ENCODE data around the gene GNA15.
A peak's percentile ranks its signal among the peaks of the same experiment; 100 is the strongest.
"Not testable (repeated sequence)": the region's sequence is repeated elsewhere in the genome, so short reads cannot be mapped to it uniquely, and the experiment has no call there.

Gene GNA15, protein sequence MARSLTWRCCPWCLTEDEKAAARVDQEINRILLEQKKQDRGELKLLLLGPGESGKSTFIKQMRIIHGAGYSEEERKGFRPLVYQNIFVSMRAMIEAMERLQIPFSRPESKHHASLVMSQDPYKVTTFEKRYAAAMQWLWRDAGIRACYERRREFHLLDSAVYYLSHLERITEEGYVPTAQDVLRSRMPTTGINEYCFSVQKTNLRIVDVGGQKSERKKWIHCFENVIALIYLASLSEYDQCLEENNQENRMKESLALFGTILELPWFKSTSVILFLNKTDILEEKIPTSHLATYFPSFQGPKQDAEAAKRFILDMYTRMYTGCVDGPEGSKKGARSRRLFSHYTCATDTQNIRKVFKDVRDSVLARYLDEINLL

DNA sequence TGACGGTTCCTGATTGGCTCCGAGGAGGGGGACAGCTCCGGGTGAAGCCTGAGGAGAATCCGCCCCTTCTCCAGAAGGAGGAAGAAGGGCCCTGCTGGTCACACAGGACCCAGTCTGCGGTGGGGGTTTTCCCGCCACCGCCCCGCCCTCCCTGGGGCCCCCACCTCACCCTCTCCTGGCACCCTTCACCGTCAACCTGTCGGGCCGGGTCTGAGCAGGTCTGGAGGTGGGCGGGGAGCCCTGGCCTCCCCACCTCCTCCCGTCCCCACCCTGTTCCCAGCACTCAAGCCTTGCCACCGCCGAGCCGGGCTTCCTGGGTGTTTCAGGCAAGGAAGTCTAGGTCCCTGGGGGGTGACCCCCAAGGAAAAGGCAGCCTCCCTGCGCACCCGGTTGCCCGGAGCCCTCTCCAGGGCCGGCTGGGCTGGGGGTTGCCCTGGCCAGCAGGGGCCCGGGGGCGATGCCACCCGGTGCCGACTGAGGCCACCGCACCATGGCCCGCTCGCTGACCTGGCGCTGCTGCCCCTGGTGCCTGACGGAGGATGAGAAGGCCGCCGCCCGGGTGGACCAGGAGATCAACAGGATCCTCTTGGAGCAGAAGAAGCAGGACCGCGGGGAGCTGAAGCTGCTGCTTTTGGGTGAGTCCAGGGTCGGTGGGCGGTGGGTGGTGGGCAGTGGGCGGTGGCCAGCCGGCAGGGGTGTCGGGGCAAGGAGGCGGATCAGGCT is at the start of gene GNA15:
Gene GNA15, plus strand, starts transcription at position 73 of the 723 bp plus-strand sequence. Its CDS starts 418 bp downstream, at position 491.
- DNase-seq (ENCODE audit: low spot score), result no peak

GRCh38 chr19:3087769-3088168 is 48.1 kb upstream of the GNA15 start:
- no peak for DNase-seq (ENCODE audit: low spot score)

DNA sequence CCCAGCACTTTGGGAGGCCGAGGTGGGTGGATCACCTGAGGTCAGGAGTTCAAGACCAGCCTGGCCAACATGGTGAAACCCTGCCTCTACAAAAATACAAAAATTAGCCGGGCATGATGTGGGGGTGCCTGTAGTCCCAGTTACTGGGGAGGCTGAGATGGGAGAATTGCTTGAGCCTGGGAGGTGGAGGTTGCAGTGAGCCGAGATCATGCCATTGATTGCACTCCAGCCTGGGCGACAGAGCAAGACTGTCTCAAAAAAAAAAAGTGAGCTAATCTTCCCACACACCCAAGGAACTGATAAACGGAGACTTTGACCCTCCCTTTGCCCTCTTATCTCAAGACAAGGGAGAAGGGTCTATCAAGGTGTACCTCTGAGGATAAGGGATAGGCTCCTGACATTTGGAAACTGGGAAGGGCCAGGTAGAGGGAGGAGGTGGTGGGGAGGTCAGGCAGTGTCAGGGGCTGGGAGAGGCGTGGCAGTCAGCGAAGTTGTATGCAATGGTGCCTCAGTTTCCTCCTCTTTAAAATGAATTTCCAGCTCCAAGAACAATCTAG is 46.5 kb upstream of the GNA15 start:
- DNase-seq (ENCODE audit: low spot score), result not testable (repeated sequence)

DNA sequence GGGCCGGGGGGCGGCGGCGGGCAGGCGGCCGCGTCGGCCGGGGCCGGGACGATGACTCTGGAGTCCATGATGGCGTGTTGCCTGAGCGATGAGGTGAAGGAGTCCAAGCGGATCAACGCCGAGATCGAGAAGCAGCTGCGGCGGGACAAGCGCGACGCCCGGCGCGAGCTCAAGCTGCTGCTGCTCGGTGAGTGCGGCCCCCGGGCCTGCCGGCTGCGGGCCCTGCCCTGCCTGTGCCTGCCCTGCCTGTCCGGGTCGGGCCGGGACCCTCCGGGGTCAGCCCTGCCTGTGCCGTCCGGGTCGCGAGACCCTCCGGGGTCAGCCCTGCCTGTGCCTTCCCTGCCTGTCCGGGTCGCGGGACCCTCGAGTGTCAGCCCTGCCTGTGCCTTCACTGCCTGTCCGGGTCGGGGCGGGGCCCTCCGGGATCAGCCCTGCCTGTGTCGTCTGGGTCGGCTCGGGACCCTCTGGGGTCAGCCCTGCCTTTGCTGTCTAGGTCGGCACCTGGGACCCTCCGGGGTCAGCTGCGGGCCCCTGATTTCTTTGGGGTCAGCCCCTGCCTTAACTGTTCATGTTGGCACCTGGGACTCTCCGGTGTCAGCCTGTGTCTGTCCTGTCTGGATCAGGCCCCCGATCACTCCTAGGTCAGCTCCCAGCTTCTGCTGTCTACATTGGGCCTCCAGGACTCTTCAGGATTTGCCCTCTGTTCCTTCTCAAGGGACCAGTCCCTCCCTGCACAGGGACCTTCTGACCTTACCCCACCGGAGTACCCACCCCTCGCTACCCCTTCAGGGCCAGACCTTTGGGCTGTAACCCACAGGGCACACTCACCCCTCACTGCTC is 41.0 kb upstream of the GNA15 start:
- peak; percentile 69 for DNase-seq (ENCODE audit: low spot score)

- DNase-seq (ENCODE audit: low spot score), result peak; percentile 53
Observed at GRCh38 chr19:3095441-3096191, 40.2 kb upstream of the GNA15 start.

DNA sequence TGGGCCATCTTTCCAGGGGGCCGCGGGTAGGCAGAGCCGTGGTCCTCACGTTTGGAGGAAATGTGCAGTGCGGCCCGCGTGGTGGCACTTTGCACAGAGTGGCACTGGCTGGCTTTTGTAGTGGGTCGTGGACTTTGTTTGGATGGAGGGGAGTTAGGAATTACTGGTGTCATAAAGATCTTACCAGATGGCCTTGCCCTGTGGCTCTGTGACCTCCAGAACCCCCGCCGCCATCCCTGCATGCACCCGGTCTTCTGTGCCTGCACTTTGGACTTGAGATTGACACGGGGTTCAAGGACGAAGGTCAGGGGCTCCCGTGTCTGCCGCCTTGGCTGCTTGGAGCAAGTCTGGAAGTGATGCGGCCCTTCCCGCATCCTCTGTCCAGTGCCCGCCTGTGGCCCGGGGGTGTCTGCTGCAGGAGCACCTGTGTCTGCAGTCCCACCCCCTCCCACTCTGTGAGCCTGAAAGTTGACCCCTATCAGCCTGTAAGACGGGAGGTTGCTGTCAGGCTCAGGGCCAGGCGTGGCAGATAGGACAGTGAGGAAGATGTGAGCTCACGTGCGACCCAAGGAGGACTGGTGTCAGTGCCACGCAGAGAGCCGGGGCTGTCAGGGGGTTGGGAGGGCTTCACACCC is 39.4 kb upstream of the GNA15 start:
- no peak for DNase-seq (ENCODE audit: low spot score)

DNA sequence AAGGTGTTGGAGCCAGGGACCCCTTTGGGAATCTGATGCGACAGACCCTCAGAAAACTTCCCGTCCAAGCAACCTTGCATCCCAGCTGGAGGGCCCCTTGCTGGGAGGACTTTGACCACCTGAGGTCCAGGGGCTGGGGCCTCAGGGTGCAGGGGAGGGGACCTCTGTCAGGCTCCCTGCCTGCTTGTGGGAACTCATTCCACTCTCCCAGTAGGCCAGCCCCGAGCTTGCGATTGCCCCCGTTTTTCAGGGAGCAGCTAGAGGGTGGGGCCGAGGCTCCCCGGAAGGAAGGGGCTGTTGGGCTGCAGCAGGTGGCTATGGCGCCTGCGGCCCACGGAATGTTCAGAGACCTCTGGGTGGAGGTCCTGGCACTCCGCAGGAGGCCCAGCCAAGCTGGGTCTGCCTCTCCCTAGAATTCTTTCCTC is 38.9 kb upstream of the GNA15 start:
- DNase-seq (ENCODE audit: low spot score), result no peak

DNA sequence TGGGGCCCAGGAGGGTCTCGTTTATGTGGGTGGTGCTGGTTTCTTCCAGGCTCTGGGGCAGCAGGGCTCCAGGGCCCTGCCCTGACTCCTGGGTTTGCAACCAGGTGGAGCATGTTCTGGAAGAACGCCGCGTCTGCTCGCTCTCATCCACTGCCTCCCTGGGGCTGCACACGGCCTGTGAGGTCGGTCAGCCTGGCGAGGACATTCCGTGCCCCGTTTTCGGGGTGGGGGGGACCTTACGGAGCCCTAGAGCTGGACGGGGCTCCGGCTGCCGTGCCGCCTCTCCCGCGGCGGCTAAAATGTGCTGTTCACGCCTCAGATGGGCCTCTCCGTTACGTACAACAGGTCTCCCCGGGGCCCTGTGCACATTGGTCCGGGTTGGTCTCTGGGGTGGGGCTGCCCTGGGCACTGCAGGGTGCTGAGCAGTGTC is 38.4 kb upstream of the GNA15 start:
- DNase-seq (ENCODE audit: low spot score), result no peak

DNA sequence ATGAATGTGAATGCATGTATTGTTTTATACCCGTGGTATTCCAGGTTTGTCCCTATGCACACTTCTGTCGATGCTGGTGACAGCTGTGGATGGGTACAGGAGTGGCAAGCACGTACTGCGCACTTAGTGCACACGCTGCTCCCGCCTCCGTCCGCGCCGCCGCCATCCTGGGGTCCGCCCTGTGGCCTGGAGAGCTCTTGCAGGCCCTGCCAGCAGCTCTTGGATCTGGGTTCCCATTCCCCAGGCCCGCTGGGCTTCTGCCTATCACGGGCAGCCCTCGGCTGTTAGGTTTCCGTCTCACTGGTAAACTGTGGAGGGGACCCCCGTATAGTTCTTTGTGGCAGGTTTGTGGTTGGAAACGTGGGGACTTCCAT is 37.7 kb upstream of the GNA15 start:
- DNase-seq (ENCODE audit: low spot score), result no peak

- no peak for DNase-seq (ENCODE audit: low spot score)
Observed at GRCh38 chr19:3098515-3099346, 37.1 kb upstream of the GNA15 start.

GRCh38 chr19:3099347-3100145 is 36.3 kb upstream of the GNA15 start:
- DNase-seq (ENCODE audit: low spot score), result no peak

DNA sequence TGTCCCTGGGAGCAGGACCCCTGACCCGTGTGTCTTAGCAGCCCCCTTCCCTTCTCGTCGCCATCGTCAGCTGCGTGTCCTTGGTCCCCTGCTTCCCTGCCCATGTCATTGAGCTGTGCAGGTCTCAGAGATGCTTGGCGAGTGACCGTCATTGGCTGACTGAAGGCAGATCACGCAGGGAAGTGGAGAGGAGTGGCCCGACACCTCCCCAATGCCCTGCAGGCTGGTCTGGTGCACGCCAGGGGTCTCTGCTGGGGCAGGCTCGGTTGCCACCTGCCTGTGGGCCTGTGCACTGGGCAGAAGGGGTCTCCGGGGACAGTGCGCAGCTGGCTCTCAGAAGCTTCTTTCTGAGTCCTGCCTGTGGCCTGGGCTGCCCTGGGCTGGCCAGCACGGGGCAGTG is 35.5 kb upstream of the GNA15 start:
- no peak for DNase-seq (ENCODE audit: low spot score)

DNA sequence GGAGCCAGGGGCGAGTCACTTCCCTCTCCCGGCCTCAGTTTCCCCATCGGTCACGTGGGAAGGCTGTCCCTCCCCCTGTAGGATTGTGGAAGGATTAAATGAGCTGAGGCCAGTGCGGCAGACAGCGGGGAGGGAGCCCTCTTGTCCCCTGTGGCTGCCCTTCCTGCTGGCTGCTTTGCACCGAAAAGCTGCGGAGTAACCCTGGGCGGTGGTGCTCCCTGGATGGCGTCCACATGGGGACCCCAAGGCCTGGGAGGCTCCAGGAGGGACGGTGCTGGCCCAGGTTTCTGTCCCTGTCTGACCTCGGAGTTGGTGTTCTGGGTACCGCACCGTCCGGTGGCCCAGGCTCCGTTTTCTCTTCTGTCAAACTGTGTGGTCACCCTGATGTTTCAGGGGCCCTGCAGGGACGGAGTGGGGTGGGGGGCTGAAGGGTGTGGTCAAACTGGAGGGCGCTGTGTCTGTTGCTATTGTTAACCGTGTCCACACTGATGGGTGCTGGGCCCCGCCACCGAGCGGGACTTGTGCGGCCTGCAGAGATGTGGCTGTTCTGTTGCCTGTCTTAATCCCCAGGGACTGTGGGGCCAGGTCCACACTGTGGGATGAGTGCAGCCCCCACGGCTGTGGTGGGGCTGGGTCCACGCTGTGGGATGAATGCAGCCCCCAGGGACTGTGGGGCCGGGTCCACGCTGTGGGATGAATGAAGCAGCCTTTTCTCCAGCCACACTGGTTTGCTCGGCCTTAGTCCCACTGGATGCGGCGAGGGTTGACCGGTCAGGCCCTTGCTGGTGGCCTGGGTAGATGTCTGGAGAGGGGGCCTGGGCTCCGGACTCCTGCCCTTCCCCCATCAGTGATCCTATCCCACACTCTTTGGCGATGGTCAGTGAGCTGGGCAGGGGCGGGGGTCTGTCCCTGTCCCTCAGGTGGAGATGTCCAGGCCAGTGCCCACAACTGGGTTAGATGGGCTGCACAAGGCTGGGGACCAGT is 34.8 kb upstream of the GNA15 start:
- no peak for DNase-seq (ENCODE audit: low spot score)

GRCh38 chr19:3102239-3103140 is 33.3 kb upstream of the GNA15 start:
- DNase-seq (ENCODE audit: low spot score), result no peak

- no peak for DNase-seq (ENCODE audit: low spot score)
Observed at GRCh38 chr19:3104708-3104983, 31.2 kb upstream of the GNA15 start.

- no peak for DNase-seq (ENCODE audit: low spot score)
Observed at GRCh38 chr19:3105641-3106508, 30.0 kb upstream of the GNA15 start.
